Daoy (cell line): ENCODE data around the gene IL11RA. TPM values are rescaled to one million over a fixed set of nuclear protein-coding genes. Genes with fewer than 3 reads are reported as not detected.

ENCODE experiments used
- DNase-seq: peaks from one replicate; pipeline ENCODE4 v3.0.0-alpha.2; 2015; ENCODE audit warnings: low read depth
- total RNA-seq: library from RNA; depleted of rRNA; stranded (reverse); fragments of >200 nt; shearing (Covaris generic); gene quantifications from 2 replicates; pipeline ENCODE4 v1.2.3, GENCODE V29; 2014

The IL11RA gene
- total RNA-seq, 1 experiment from 2014 or later, result 6.1 TPM

GRCh38 chr9:34653151-34654072 is 1.4 kb downstream of the IL11RA start:
- peak; percentile 44 for DNase-seq

- DNase-seq, result no peak
These were observed 2.5 kb downstream of the IL11RA start for GRCh38 chr9:34654323-34655051.

DNA sequence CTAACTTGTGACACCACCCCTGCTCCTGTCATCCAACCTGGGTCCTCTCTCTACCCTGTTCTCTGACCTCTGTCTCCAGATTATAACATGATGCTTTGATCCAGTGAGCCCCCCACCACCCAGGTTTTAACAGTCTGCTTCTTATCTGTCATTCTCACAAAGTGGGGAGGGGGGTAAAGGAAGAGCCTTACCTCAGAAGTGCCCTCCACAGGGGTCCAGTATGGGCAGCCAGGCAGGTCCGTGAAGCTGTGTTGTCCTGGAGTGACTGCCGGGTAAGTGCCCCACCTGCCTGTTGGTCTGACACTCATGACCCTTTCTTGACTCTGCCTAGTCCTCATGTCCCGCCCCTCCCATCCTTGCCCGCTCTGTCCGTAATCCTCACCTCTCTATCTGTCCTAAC is 3.4 kb downstream of the IL11RA start:
- DNase-seq, result no peak

DNA sequence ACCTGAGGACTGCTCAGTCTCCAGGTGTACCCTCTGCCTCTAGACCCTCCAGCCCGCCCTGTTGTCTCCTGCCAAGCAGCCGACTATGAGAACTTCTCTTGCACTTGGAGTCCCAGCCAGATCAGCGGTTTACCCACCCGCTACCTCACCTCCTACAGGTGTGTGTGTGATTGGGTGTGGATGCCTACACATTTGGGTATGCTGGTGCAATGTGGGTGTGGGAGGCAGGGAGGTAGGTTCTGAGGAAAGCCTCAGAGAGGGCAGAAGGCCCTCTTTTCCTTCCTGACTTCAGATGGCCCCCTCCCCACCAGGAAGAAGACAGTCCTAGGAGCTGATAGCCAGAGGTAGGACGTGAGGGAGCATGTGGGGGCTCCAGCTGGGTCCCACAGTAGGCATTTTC is 5.0 kb downstream of the IL11RA start:
- no peak for DNase-seq

GRCh38 chr9:34658461-34658860 is 6.5 kb downstream of the IL11RA start:
- no peak for DNase-seq

GRCh38 chr9:34659592-34660253 is 7.7 kb downstream of the IL11RA start:
- DNase-seq, result peak; percentile 47

DNA sequence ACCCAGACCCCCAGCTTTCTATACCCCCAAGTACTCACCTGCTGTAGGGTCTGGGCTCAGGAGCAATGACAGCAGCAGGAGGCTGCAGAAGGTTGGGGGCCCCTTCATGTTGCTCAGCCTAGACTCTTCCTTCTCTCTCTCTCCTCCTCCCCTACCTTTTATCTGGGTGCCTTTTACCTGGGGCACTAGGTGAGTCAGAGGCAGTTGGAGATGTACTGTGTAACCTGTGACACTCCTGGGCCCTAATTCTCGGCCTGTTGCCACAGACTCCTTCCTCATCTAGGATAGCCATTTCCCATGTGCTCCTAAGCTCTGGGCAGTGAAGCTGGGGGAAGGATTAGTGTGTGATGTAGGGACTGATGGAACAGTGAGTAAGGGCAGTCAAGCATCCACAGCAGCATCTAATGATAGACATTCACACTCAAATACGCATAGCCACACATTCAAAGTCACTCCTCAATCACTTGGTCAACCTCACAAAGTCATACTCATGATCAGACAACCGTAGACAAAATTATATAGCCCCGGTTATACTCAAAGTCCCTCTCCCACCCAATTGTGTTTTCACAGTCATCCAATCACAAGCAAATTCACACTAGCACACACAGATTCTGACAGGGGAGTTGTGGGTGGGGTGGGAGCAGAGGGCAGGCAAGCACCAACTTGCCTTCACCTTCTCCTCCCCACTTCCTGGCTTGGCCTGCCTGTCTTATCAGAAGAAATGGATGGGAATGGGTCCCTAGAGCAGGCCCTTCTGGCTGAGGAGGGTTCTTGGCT is 10.7 kb downstream of the IL11RA start, which contains the start of gene CCL27:
Gene CCL27, minus strand, starts transcription at position 132 of the 777 bp plus-strand sequence. Its CDS starts 24 bp downstream, at position 108.
- DNase-seq, result no peak

GRCh38 chr9:34663303-34663605 is 11.3 kb downstream of the IL11RA start:
- no peak for DNase-seq

DNA sequence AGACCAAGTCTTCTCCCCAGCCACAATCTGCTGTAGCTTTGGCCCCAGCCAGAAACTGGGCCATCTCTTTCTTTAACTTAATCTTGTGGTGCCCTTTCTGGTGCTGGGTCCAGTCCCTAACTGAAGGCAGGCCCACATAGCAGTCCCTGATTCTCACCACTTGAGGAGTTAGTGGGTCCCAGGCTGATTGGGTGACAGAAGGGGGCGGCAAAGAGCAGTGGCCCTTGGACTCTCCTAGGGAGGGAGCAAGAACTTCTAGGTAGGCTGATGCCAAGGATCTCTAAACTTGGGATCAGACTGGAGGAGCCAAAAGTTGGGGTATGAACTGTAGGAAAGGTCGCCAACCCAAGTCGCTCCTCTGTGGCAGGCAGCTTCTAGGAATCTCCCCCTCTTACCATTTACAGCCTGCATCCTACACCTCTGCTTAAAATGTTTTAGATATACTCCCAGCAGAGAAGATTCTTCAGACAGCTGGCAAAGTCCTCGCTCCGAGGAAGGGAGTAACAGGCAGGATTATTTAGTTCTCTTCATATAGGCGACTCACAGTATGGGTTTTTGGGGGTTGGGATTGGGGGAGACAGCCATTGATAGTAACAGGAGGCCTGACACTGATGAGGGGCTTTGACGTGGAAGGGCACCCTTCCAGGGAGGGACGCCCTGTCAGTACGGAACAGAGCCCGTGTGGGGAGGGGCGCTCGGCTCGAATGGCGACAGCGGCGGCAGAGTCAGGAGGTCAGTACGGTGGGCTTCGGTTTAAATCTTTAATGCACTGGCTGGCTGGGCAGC is 12.5 kb downstream of the IL11RA start:
- peak; percentile 80 for DNase-seq

DNA sequence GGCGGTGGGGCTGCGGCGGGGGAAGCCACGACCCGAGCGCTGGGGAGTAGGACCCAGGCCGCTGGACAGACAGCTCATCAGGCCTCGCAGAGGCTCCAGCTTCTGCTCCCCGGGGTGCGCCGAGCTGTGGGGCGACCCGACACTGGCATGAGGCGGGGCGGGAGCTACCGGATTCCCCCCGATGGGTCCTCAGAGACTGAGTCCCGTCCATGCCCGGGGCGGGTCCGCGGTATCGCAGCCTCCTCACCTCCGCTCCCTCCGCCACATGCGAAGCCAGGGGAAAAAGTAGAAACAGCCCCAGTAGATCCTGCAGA is 13.0 kb downstream of the IL11RA start:
- no peak for DNase-seq

- DNase-seq, result peak; percentile 95
These were observed 13.6 kb downstream of the IL11RA start for GRCh38 chr9:34665381-34666250.

DNA sequence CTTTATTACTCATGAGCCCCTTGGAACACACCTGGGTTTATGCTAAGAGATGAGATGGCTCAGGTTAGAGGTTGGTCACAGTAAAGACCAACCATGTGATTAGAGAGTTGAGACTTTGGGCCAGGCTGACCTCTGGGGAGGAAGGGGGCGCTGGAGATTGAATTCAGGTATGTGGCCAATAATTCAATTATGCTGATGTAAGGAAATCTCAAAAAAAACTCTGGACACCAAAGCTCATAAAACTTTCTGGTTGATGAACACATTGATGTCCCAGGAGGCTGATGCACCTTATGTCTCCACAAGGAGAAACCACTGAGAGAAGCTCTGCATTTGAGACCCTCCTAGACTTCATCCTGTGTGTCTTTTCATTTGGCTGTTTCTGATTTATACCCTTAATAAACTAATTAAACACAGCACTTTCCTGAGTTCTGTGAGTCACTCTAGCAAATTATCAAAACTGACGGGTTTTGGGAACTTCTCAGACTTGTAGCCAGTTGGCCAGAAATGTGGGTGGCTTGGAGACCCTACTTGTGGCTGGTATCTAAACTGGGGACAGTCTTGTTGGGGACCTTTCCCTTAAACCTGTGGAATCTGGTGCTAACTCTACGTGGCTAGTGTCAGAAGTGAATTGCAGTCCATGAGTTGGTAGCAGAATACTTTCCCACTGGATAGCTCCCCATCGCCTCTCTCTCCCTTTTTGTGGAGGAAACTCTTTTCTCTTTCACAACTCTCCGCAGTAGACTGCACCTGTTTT is 18.0 kb downstream of the IL11RA start:
- no peak for DNase-seq

DNA sequence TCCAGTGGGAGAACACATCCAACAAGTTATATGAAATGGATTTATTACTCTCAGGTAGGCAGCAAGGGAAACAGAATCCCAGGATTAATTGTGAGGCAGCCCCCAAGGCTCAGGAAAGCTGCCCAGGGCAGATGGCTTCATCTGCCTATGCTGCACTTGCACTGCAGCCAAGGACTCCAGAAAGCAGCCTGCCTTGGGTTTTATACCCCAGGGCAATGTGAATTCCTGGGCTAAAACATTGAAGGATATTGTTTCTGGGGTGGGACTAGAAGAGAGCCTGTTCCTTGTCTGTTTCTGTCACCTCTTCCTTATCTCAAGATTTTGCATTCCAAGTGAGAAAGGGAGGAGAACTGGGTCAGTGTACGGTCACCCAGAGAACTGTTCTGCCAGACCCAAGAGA is 19.3 kb downstream of the IL11RA start:
- no peak for DNase-seq

GRCh38 chr9:34674440-34674839 is 22.5 kb downstream of the IL11RA start:
- DNase-seq, result no peak

DNA sequence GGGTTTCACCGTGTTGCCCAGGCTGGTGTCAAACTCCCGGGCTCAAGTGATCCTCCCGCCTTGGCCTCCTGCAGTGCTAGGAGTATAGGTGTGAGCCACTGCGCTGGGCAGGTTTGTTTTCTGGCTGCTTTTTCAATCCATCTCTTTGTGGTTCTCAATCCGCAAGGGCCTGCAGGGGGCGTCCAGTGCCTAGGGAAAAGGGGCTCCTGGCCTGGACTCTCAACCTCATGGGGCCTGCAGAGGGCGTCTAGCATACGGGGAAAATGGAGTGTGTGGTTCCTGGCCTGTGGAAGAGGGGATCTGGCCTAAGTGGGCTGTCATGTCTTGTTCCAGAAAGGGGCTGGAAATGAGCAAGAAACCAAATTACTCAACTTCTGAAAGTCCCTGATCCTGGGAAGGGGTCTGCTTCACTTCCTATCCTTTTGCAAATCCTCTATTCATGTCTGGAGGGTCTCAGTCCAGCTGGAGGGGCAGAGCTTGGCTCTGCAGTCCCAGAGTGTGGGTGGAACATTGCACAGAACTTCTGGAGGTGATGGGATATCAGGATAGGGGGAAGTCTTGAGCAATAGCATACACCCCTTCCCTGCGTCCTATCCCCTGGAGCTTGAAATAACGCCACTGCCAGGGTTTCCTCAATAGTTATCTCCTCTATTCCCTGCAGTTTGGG is 23.2 kb downstream of the IL11RA start:
- DNase-seq, result peak; percentile 80

DNA sequence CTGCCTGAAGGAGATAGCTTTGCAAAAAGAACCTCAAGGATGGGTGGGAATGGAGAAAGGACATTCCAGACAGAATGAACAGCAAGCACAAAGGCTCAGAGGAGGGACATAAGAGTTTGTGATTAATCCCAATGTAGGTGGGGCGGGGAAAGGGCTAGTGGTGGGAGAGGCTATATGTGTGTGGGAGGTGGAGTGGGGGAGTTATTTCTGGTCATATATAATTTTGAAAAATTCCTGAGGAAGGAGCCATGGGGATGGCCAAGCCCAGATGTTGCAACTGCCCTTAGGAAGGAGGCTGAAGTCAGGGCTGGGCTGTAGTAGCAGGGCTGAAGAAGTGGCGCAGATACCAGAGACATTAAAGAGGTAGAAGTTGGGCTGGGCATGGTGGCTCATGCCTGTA is 23.9 kb downstream of the IL11RA start:
- no peak for DNase-seq

- DNase-seq, result no peak
These were observed 32.2 kb downstream of the IL11RA start for GRCh38 chr9:34684145-34684544.

GRCh38 chr9:34684816-34685215 is 32.8 kb downstream of the IL11RA start:
- DNase-seq, result no peak

- DNase-seq, result no peak
These were observed 33.6 kb downstream of the IL11RA start for GRCh38 chr9:34685591-34685990.
